ENCODE measurements around the gene TJP1. TPM values are rescaled to one million over a fixed set of nuclear protein-coding genes. Genes with fewer than 3 reads are reported as not detected.
"Not testable (repeated sequence)": the region's sequence is repeated elsewhere in the genome, so short reads cannot be mapped to it uniquely, and the experiment has no call there.

TJP1 gene
- total RNA-seq, 1 experiment from 2014 or later: 181 TPM

DNA sequence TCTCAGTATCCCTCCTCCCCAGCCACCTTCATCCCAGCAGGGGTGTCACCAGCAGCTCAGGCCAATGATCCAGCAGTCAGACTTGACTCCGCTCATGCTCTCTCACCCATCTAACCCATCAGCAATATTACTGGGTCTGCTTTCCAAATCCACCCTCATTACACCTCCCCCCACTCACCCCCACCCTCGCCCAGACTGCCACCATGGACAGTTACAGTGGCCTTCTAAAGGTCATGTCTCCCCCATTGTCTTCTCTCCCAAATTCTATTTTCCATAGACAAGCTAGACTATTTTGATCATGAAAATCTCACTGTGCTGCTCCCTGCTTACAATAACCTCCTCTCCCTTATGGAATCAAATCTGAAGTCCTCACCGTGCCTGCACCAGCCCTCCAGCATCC lies 156.0 kb downstream of the TJP1 start:
- H3K27me3 ChIP-seq (replicated peaks; ENCODE audit: control insufficient read depth, insufficient read depth, low read length): no peaks in the 10 kb centered on the region
- no peaks in the 10 kb centered on the region for H3K36me3 ChIP-seq (ENCODE audit: control insufficient read depth, insufficient read depth, low read length)
- CTCF ChIA-PET: interaction anchor here (0.6 to 1.7 kb wide), 4 partner anchors 40 to 292 kb away, joined by 3 to 6 read pairs (median 4); no protein-coding TSS in a partner anchor
- Mint-ChIP-seq H3K4me1 (ENCODE audit: low read depth, unreplicated experiment) (no peaks in the 10 kb centered on the region), H3K36me3 (ENCODE audit: insufficient read depth, unreplicated experiment) (no peaks in the 10 kb centered on the region), H3K27ac (ENCODE audit: unreplicated experiment) (no peak overlapping the region), H3K9me3 (ENCODE audit: unreplicated experiment) (no peaks in the 10 kb centered on the region), H3K27me3 (ENCODE audit: insufficient read depth, unreplicated experiment) (peaks cover 8% of the 10 kb centered on the region), H3K4me3 (ENCODE audit: unreplicated experiment) (no peak overlapping the region)
- POLR2A ChIA-PET: interaction anchor here (0.6 kb wide), 1 partner anchor 258 kb away, joined by 3 read pairs; no protein-coding TSS in a partner anchor
- no peak for DNase-seq
- no peaks in the 10 kb centered on the region for H3K9me3 ChIP-seq
- TF ChIP-seq, protein P1, sequence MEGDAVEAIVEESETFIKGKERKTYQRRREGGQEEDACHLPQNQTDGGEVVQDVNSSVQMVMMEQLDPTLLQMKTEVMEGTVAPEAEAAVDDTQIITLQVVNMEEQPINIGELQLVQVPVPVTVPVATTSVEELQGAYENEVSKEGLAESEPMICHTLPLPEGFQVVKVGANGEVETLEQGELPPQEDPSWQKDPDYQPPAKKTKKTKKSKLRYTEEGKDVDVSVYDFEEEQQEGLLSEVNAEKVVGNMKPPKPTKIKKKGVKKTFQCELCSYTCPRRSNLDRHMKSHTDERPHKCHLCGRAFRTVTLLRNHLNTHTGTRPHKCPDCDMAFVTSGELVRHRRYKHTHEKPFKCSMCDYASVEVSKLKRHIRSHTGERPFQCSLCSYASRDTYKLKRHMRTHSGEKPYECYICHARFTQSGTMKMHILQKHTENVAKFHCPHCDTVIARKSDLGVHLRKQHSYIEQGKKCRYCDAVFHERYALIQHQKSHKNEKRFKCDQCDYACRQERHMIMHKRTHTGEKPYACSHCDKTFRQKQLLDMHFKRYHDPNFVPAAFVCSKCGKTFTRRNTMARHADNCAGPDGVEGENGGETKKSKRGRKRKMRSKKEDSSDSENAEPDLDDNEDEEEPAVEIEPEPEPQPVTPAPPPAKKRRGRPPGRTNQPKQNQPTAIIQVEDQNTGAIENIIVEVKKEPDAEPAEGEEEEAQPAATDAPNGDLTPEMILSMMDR (IDR thresholded peaks at IDR 0.05; ENCODE audit: insufficient read depth in 1 of 2, low read depth in 1 of 2, low read length in 1 of 2, severe bottlenecking in 1 of 2, unreplicated experiment in 1 of 2): no peak
- BruUV-seq (replicated peaks): no TSS peak
- no peak overlapping the region for H3K4me3 ChIP-seq (ENCODE audit: low read depth, low read length)
- intact Hi-C loops (cut with micrococcal nuclease; ENCODE audit: unreplicated experiment): no loop called here
- H3K4me1 ChIP-seq: peaks cover 7% of the 10 kb centered on the region

DNA sequence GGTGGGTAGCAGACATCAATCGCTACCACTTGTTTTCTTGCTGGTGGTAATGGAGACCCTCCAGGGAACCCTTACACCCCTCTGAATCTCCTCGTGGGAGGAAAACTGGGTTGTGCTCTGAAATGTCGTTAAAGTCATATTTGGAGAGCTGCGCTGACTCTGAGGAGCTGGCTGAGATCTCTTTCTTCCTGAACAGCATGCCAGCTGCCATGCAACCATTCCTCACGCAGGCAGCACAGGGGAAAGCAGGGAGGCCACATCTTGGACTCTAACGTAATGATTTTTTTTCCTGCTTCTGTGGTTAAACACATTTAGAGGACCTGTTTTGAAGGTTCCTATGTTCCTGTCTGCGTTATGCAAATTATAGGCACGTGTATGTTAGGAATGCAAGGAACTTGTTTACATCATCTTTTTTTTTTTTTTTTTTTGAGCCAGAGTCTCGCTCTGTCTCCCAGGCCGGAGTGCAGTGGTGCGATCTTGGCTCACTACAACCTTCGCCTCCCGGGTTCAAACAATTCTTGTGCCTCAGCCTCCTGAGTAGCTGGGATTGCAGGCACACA lies 156.7 kb downstream of the TJP1 start:
- no peaks in the 10 kb centered on the region for H3K36me3 Mint-ChIP-seq (ENCODE audit: insufficient read depth, unreplicated experiment)
- TF ChIP-seq, protein P1 (IDR thresholded peaks at IDR 0.05; ENCODE audit: insufficient read depth in 1 of 2, low read depth in 1 of 2, low read length in 1 of 2, severe bottlenecking in 1 of 2, unreplicated experiment in 1 of 2): no peak
- no peaks in the 10 kb centered on the region for H3K4me1 Mint-ChIP-seq (ENCODE audit: low read depth, unreplicated experiment)
- ChIA-PET CTCF (interaction anchor here (0.6 kb wide), 1 partner anchor 70 kb away, joined by 3 read pairs; no protein-coding TSS in a partner anchor), POLR2A (no interaction called here)
- peak overlapping the region; percentile 22 for H3K27ac Mint-ChIP-seq (ENCODE audit: unreplicated experiment)
- Histone ChIP-seq H3K36me3 (ENCODE audit: control insufficient read depth, insufficient read depth, low read length) (no peaks in the 10 kb centered on the region), H3K27me3 (replicated peaks; ENCODE audit: control insufficient read depth, insufficient read depth, low read length) (no peaks in the 10 kb centered on the region), H3K4me1 (no peaks in the 10 kb centered on the region; the same call in 1 of the 2 replicates), H3K4me3 (ENCODE audit: low read depth, low read length) (no peak overlapping the region), H3K9me3 (no peaks in the 10 kb centered on the region)
- no peak for DNase-seq
- BruUV-seq (replicated peaks): no TSS peak
- H3K9me3 Mint-ChIP-seq (ENCODE audit: unreplicated experiment): no peaks in the 10 kb centered on the region
- H3K4me3 Mint-ChIP-seq (ENCODE audit: unreplicated experiment): no peak overlapping the region
- H3K27me3 Mint-ChIP-seq (ENCODE audit: insufficient read depth, unreplicated experiment): peaks cover 8% of the 10 kb centered on the region
- intact Hi-C loops (cut with micrococcal nuclease; ENCODE audit: unreplicated experiment): no loop called here

DNA sequence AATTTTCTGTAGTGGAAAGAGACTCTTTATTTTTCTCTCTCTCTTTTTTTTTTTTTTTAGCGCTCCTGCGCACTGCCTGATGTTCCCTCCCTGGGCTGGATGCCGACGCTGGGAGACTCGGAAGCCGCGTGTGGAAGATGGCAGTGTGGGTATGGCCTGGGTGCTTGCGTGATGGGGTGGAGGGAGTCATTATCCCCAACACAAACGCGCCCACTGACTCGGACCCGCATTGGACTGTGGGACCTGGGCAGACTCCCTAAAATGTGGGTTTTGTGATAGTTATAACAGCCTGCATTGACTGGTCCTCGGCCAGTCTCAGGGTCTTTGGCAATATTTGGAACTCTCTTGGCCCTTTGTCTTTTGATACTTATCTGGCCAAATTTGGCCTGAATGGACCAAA lies 157.9 kb downstream of the TJP1 start:
- Mint-ChIP-seq H3K4me3 (ENCODE audit: unreplicated experiment) (no peak overlapping the region), H3K9me3 (ENCODE audit: unreplicated experiment) (no peaks in the 10 kb centered on the region), H3K27me3 (ENCODE audit: insufficient read depth, unreplicated experiment) (peaks cover 8% of the 10 kb centered on the region), H3K4me1 (ENCODE audit: low read depth, unreplicated experiment) (no peaks in the 10 kb centered on the region), H3K36me3 (ENCODE audit: insufficient read depth, unreplicated experiment) (no peaks in the 10 kb centered on the region), H3K27ac (ENCODE audit: unreplicated experiment) (no peak overlapping the region)
- CTCF ChIA-PET: no interaction called here
- H3K4me3 ChIP-seq (ENCODE audit: low read depth, low read length): no peak overlapping the region
- intact Hi-C loops (cut with micrococcal nuclease; ENCODE audit: unreplicated experiment): no loop called here
- H3K27me3 ChIP-seq (replicated peaks; ENCODE audit: control insufficient read depth, insufficient read depth, low read length): no peaks in the 10 kb centered on the region
- TF ChIP-seq, protein P1 (IDR thresholded peaks at IDR 0.05; ENCODE audit: insufficient read depth in 1 of 2, low read depth in 1 of 2, low read length in 1 of 2, severe bottlenecking in 1 of 2, unreplicated experiment in 1 of 2): no peak
- no TSS peak for BruUV-seq (replicated peaks)
- DNase-seq: no peak
- no peaks in the 10 kb centered on the region for H3K4me1 ChIP-seq
- no peaks in the 10 kb centered on the region for H3K9me3 ChIP-seq
- H3K36me3 ChIP-seq (ENCODE audit: control insufficient read depth, insufficient read depth, low read length): no peaks in the 10 kb centered on the region
- POLR2A ChIA-PET: no interaction called here

DNA sequence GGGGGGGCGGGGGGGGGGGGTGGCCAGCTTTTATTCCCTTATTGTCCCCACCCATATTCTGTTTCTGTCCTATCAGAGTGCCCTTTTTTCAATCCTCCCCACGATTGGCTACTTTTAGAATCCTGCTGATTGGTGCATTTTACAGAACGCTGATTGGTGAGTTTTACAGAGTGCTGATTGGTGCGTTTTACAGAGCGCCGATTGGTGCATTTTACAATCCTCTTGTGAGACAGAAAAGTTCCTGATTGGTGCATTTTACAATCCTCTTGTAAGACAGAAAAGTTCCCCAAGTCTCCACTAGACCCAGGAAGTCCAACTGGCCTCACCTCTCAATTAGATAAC lies 164.8 kb downstream of the TJP1 start:
- Histone ChIP-seq H3K4me3 (ENCODE audit: low read depth, low read length) (peak overlapping the region; percentile 38), H3K9me3 (peaks cover 15% of the 10 kb centered on the region; the same call in 1 of the 2 replicates)
- DNase-seq: peak in 1 of 2 experiments; percentile 47
- H3K36me3 Mint-ChIP-seq (ENCODE audit: insufficient read depth, unreplicated experiment); H3K27me3 ChIP-seq (replicated peaks; ENCODE audit: control insufficient read depth, insufficient read depth, low read length); H3K4me1 ChIP-seq; H3K27ac Mint-ChIP-seq (ENCODE audit: unreplicated experiment); H3K27me3 Mint-ChIP-seq (ENCODE audit: insufficient read depth, unreplicated experiment); H3K36me3 ChIP-seq (ENCODE audit: control insufficient read depth, insufficient read depth, low read length); intact Hi-C loops (cut with micrococcal nuclease; ENCODE audit: unreplicated experiment); H3K4me1 Mint-ChIP-seq (ENCODE audit: low read depth, unreplicated experiment); H3K9me3 Mint-ChIP-seq (ENCODE audit: unreplicated experiment); BruUV-seq (replicated peaks); POLR2A ChIA-PET: not testable (repeated sequence)
- CTCF ChIA-PET: interaction anchor here (0.7 to 1.2 kb wide), 7 partner anchors 11 to 418 kb away, joined by 3 to 12 read pairs (median 4); no protein-coding TSS in a partner anchor
- peak overlapping the region; percentile 76 for H3K4me3 Mint-ChIP-seq (ENCODE audit: unreplicated experiment)
